CD14-positive monocyte (primary cell): ENCODE data around the gene SCD. TPM values are rescaled to one million over a fixed set of nuclear protein-coding genes. Genes with fewer than 3 reads are reported as not detected.

Experiments used
- DNase-seq, 3 donors: peaks; one replicate each; pipeline ENCODE4 v3.0.0-alpha.2; 2011 to 2022
- H2AFZ ChIP-seq: 2 replicates; pipeline ENCODE4 v1.6.0; 2012; ENCODE audit warnings: mild to moderate bottlenecking, low read depth, low read length, inconsistent platforms; ENCODE audit not compliant: insufficient read depth, poor library complexity, severe bottlenecking
- H3K27ac ChIP-seq, 2 donors: 1 replicate in 1 of 2; 2 replicates in 1 of 2; pipeline ENCODE4 v1.5.1; 2012 to 2013; ENCODE audit warnings: low read length in 2 of 2, control low read depth in 1 of 2, inconsistent platforms in 1 of 2, low read depth in 1 of 2, mild to moderate bottlenecking in 1 of 2
- H3K27me3 ChIP-seq, 2 donors: one replicate each; pipeline versions ENCODE4 v1.6.0 to v1.6.1; 2011 to 2013; ENCODE audit warnings: low read length in 2 of 2; ENCODE audit not compliant: control insufficient read depth in 2 of 2, insufficient read depth in 2 of 2
- H3K36me3 ChIP-seq, 2 donors: replicated peaks in 1 of 2; 1 replicate in 1 of 2; 2 replicates in 1 of 2; pipeline versions ENCODE4 v1.5.1 to v1.6.1; 2012 to 2013; ENCODE audit warnings: low read length in 2 of 2, control low read depth in 1 of 2, inconsistent platforms in 1 of 2, mild to moderate bottlenecking in 1 of 2; ENCODE audit not compliant: insufficient read depth in 2 of 2, control insufficient read depth in 1 of 2
- H3K4me1 ChIP-seq, 2 donors: 1 replicate in 1 of 2; 2 replicates in 1 of 2; pipeline versions ENCODE4 v1.5.1 to v1.6.1; 2012 to 2013; ENCODE audit warnings: low read length in 2 of 2, control low read depth in 1 of 2, inconsistent platforms in 1 of 2, mild to moderate bottlenecking in 1 of 2, moderate library complexity in 1 of 2; ENCODE audit not compliant: insufficient read depth in 2 of 2, control insufficient read depth in 1 of 2
- H3K4me2 ChIP-seq: replicated peaks from 2 replicates; pipeline ENCODE3; 2012; ENCODE audit warnings: low read length, moderate library complexity, mild to moderate bottlenecking; ENCODE audit not compliant: poor library complexity, severe bottlenecking; ENCODE audit errors: extremely low read depth
- H3K4me3 ChIP-seq, 3 experiments: fragments of 200-600 bp in 1 of 3; sonication (generic) in 1 of 3; replicated peaks in 1 of 3; 1 replicate in 2 of 3; 2 replicates in 1 of 3; pipeline ENCODE4 v1.5.1; 2011 to 2013; ENCODE audit warnings: low read length in 3 of 3, mild to moderate bottlenecking in 3 of 3, control low read depth in 2 of 3, low read depth in 2 of 3, inconsistent platforms in 1 of 3, moderate library complexity in 1 of 3
- H3K79me2 ChIP-seq: 2 replicates; pipeline ENCODE4 v1.6.0; 2012; ENCODE audit warnings: mild to moderate bottlenecking, control low read depth, inconsistent platforms, low read length, moderate library complexity; ENCODE audit not compliant: insufficient read depth
- H3K9ac ChIP-seq: 2 replicates; pipeline ENCODE4 v1.6.0; 2017; ENCODE audit warnings: low read length, mild to moderate bottlenecking; ENCODE audit not compliant: insufficient read depth, poor library complexity, severe bottlenecking
- H3K9me3 ChIP-seq, 2 donors: replicated peaks in 1 of 2; 1 replicate in 1 of 2; 2 replicates in 1 of 2; pipeline versions ENCODE4 v1.5.1 to v1.6.1; 2012 to 2013; ENCODE audit warnings: low read length in 2 of 2, control low read depth in 1 of 2; ENCODE audit not compliant: control insufficient read depth in 1 of 2, insufficient read depth in 1 of 2
- H4K20me1 ChIP-seq: 2 replicates; pipeline ENCODE4 v1.6.0; 2012; ENCODE audit warnings: mild to moderate bottlenecking, low read length, control low read depth, moderate library complexity; ENCODE audit not compliant: insufficient read depth
- H3K27ac Mint-ChIP-seq, 7 donors: one replicate each; pipeline ENCODE4 v1.8.0; 2020; ENCODE audit warnings: mild to moderate bottlenecking in 7 of 7, mixed read lengths in 7 of 7, moderate library complexity in 6 of 7, inconsistent platforms in 2 of 7
- H3K27me3 Mint-ChIP-seq, 3 donors: one replicate each; pipeline ENCODE4 v1.8.0; 2021 to 2022; ENCODE audit warnings: low read depth in 3 of 3, mild to moderate bottlenecking in 3 of 3, mixed read lengths in 3 of 3, moderate library complexity in 3 of 3, inconsistent platforms in 1 of 3
- H3K36me3 Mint-ChIP-seq, 2 donors: one replicate each; pipeline ENCODE4 v1.8.0; 2020; ENCODE audit warnings: mixed read lengths in 2 of 2, inconsistent platforms in 1 of 2, mild to moderate bottlenecking in 1 of 2
- H3K4me1 Mint-ChIP-seq: one replicate; pipeline ENCODE4 v1.8.0; 2020; ENCODE audit warnings: mild to moderate bottlenecking, mixed read lengths
- H3K4me3 Mint-ChIP-seq, 2 donors: one replicate each; pipeline ENCODE4 v1.8.0; 2020; ENCODE audit warnings: mild to moderate bottlenecking in 2 of 2, mixed read lengths in 2 of 2, moderate library complexity in 1 of 2
- H3K9me3 Mint-ChIP-seq, 7 donors: one replicate each; pipeline ENCODE4 v1.8.0; 2020 to 2022; ENCODE audit warnings: mixed read lengths in 7 of 7, mild to moderate bottlenecking in 6 of 7, moderate library complexity in 6 of 7, inconsistent platforms in 2 of 7
- CTCF ChIP-seq: fragments of 200-600 bp; IDR thresholded peaks from one replicate; pipeline ENCODE4 v1.8.0; 2022; ENCODE audit warnings: antibody characterized with exemption, mild to moderate bottlenecking
- WGBS: methylation state at CpG from one replicate; pipeline ENCODE4 v1.1.5; 2013; ENCODE audit warnings: missing lambda C conversion rate; ENCODE audit not compliant: insufficient coverage; 5-methylcytosine and 5-hydroxymethylcytosine counted together
- intact Hi-C, 2 donors: fragments of 100-400 bp; cut with micrococcal nuclease; formaldehyde crosslinking; loops; one replicate each; pipeline versions ENCODE4 v1.15.0 to v1.15.1; 2023
- polyA plus RNA-seq, 3 donors: library from polyadenylated mRNA; depleted of rRNA in 1 of 3; unstranded in 2 of 3; stranded (reverse) in 1 of 3; fragments of 300-500 nt in 2 of 3; fragments of >200 nt in 1 of 3; fragmentation: Illumina TruSeq in 2 of 3; gene quantifications; 1 replicate in 2 of 3; 2 replicates in 1 of 3; pipeline ENCODE4 v1.2.3, GENCODE V29; 2012 to 2021
- small RNA-seq: library from RNA; depleted of rRNA; stranded (forward); fragments of <200 nt; gene quantifications from one replicate; pipeline ENCODE3, GENCODE V24; 2012; ENCODE audit warnings: low read depth; ENCODE audit not compliant: insufficient read length

The SCD gene
- polyA plus RNA-seq, 3 donors: 1.00 to 3.4 (median 1.0) TPM

GRCh38 chr10:100403734-100404133 is 56.7 kb downstream of the SCD start:
- no peak overlapping the region for H3K4me2 ChIP-seq
- Mint-ChIP-seq H3K9me3 (peaks cover 2 to 16% (median 10%) of the 10 kb centered on the region in 7 donors), H3K4me1 (no peaks in the 10 kb centered on the region), H3K27ac (no peak overlapping the region), H3K27me3 (peaks cover 0 to 4% (median 4%) of the 10 kb centered on the region in 3 donors), H3K36me3 (no peaks in the 10 kb centered on the region), H3K4me3 (no peak overlapping the region)
- H3K79me2 ChIP-seq: no peaks in the 10 kb centered on the region
- no peak overlapping the region for H2AFZ ChIP-seq
- TF ChIP-seq CTCF: no peak
- no peaks in the 10 kb centered on the region for H3K27me3 ChIP-seq
- intact Hi-C loops: no loop called here
- H3K27ac ChIP-seq: no peak overlapping the region
- DNase-seq: no peak
- H3K9ac ChIP-seq: no peak overlapping the region
- no peak overlapping the region for H3K4me3 ChIP-seq
- no peaks in the 10 kb centered on the region for H3K4me1 ChIP-seq
- 100% methylated on average over 3 of the region's 3 CpGs for WGBS
- no peaks in the 10 kb centered on the region for H3K36me3 ChIP-seq
- peaks cover 0 to 4% of the 10 kb centered on the region in 2 donors for H3K9me3 ChIP-seq
- no peaks in the 10 kb centered on the region for H4K20me1 ChIP-seq

GRCh38 chr10:100413173-100413572 is 66.1 kb downstream of the SCD start:
- Histone ChIP-seq H3K27ac (no peak overlapping the region), H3K4me3 (no peak overlapping the region), H3K9ac (no peak overlapping the region), H2AFZ (no peak overlapping the region), H3K4me2 (no peak overlapping the region), H4K20me1 (no peaks in the 10 kb centered on the region), H3K27me3 (no peaks in the 10 kb centered on the region), H3K9me3 (no peaks in the 10 kb centered on the region), H3K79me2 (no peaks in the 10 kb centered on the region), H3K36me3 (no peaks in the 10 kb centered on the region), H3K4me1 (no peaks in the 10 kb centered on the region)
- no peak for DNase-seq
- H3K4me3 Mint-ChIP-seq: no peak overlapping the region
- WGBS: no CpG with 5 or more reads among the region's 3 CpGs
- H3K27me3 Mint-ChIP-seq: peaks cover 3 to 12% (median 9%) of the 10 kb centered on the region in 3 donors
- intact Hi-C loops: no loop called here
- no peaks in the 10 kb centered on the region for H3K4me1 Mint-ChIP-seq
- H3K36me3 Mint-ChIP-seq: no peaks in the 10 kb centered on the region
- no peak for TF ChIP-seq CTCF
- H3K9me3 Mint-ChIP-seq: peaks cover 0 to 3% (median 0%) of the 10 kb centered on the region in 7 donors
- no peak overlapping the region for H3K27ac Mint-ChIP-seq

Small RNAs within 50 kb of the gene (small RNA-seq; reads per million reads assigned to genes)
- gene RF00019: not detected

Other genes with a start within 250 kb of the SCD start
- gene ERLIN1, start 161.2 kb upstream of the SCD start, polyA plus RNA-seq: 10 to 100 TPM; 14.5 to 31.4 (median 18.7) TPM
- gene CHUK, start 117.6 kb upstream of the SCD start, polyA plus RNA-seq: 10 to 100 TPM; 14.3 to 16.5 (median 15.9) TPM
- gene CWF19L1, start 79.6 kb upstream of the SCD start, polyA plus RNA-seq: 10 to 100 TPM; 19.9 to 29.3 (median 22.2) TPM
- gene BLOC1S2, start 60.6 kb upstream of the SCD start, polyA plus RNA-seq: 100 to 1,000 TPM in 2 of 3 donors, 10 to 100 TPM in 1; 37.9 to 142 (median 111) TPM
- 1 to 10 TPM in 1 of 3 donors, under 1 TPM in 1, not detected in 1; 0.15 to 1.5 TPM for gene PKD2L1, start 17.0 kb upstream of the SCD start, polyA plus RNA-seq
- not detected for gene WNT8B, start 115.8 kb downstream of the SCD start, polyA plus RNA-seq
- 10 to 100 TPM in 1 of 3 donors, under 1 TPM in 2; 0.05 to 50.2 (median 0.09) TPM for gene SEC31B, start 172.6 kb downstream of the SCD start, polyA plus RNA-seq
- 100 to 1,000 TPM; 124 to 419 (median 381) TPM for gene NDUFB8, start 182.6 kb downstream of the SCD start, polyA plus RNA-seq
- gene HIF1AN, start 188.7 kb downstream of the SCD start, polyA plus RNA-seq: 10 to 100 TPM in 2 of 3 donors, 1 to 10 TPM in 1; 8.5 to 25.3 (median 17.2) TPM